ENCODE results near the gene CFAP46.

DNA sequence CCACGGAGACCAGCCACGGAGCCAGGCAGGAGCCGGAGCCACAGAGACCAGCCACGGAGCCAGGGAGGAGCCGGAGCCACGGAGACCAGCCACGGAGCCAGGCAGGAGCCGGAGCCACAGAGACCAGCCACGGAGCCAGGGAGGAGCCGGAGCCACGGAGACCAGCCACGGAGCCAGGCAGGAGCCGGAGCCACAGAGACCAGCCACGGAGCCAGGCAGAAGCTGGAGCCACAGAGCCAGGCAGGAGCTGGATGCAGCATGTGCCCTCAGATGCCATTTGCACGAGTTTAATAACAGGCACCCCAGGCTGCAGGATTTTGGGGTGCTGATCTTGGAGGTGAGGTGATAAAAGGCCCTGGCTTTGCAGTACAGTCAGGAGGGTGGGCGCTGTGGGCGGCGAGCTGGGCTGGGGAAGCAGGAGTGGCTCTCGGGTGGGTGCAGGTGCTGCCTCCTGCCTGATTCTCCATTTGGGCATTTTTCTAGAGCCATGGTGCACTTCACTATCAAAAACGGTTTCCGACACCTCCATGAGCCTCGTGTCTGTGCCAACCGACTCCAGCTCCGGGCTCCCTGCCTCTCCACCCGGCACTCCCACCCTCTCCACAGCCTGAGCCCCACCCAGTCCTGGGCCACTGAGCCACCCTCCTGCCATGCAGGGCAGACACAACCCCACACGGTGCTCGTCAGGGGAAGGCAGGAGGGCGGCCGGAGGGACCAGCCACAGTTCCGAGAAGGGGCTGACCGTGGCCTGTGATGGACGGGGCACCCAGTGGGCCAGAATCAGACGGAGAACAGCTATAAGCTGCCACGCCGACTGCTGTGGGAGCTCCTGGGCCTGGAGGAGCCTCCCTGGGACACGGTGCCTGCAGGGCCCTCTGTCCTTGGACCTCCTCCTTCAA is 115.6 kb downstream of the CFAP46 start:
- TF ChIP-seq YY1 (IDR thresholded peaks at IDR 0.05; ENCODE audit: low read depth, low read length) = no peak
- TF ChIP-seq TAF1 (IDR thresholded peaks at IDR 0.05; ENCODE audit: low read depth, low read length) = no peak
- TF ChIP-seq, protein P1, sequence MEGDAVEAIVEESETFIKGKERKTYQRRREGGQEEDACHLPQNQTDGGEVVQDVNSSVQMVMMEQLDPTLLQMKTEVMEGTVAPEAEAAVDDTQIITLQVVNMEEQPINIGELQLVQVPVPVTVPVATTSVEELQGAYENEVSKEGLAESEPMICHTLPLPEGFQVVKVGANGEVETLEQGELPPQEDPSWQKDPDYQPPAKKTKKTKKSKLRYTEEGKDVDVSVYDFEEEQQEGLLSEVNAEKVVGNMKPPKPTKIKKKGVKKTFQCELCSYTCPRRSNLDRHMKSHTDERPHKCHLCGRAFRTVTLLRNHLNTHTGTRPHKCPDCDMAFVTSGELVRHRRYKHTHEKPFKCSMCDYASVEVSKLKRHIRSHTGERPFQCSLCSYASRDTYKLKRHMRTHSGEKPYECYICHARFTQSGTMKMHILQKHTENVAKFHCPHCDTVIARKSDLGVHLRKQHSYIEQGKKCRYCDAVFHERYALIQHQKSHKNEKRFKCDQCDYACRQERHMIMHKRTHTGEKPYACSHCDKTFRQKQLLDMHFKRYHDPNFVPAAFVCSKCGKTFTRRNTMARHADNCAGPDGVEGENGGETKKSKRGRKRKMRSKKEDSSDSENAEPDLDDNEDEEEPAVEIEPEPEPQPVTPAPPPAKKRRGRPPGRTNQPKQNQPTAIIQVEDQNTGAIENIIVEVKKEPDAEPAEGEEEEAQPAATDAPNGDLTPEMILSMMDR (IDR thresholded peaks at IDR 0.05; ENCODE audit: control extremely low read depth in 1 of 3, insufficient read depth in 1 of 3, low read depth in 1 of 3, low read length in 3 of 3) = no peak
- TF ChIP-seq KDM1A (IDR thresholded peaks at IDR 0.05; ENCODE audit: borderline replicate concordance, low read length) = no peak
